Parathyroid adenoma (tissue), 2 donors: ENCODE results near the gene WFIKKN1.
A peak's percentile ranks its signal among the peaks of the same experiment; 100 is the strongest.

Source experiments
- H2AFZ ChIP-seq: fragments of 300-600 bp; sonication (generic); one replicate; pipeline ENCODE4 v1.7.0; 2017; ENCODE audit warnings: antibody characterized with exemption, mild to moderate bottlenecking
- H3K27ac ChIP-seq: fragments of 300-600 bp; sonication (generic); one replicate; pipeline ENCODE4 v1.7.0; 2017
- H3K27me3 ChIP-seq: fragments of 300-600 bp; sonication (generic); one replicate; pipeline ENCODE4 v1.7.0; 2017; ENCODE audit warnings: low read length; ENCODE audit not compliant: control insufficient read depth, insufficient read depth
- H3K36me3 ChIP-seq: fragments of 300-600 bp; sonication (generic); one replicate; pipeline ENCODE4 v1.7.0; 2017; ENCODE audit warnings: low read length; ENCODE audit not compliant: control insufficient read depth, insufficient read depth
- H3K4me1 ChIP-seq: fragments of 300-600 bp; sonication (generic); one replicate; pipeline ENCODE4 v1.7.0; 2017; ENCODE audit warnings: control low read depth
- H3K4me2 ChIP-seq: fragments of 300-600 bp; sonication (generic); one replicate; pipeline ENCODE4 v1.7.0; 2017; ENCODE audit warnings: low read length
- H3K4me3 ChIP-seq: fragments of 300-600 bp; sonication (generic); one replicate; pipeline ENCODE4 v1.7.0; 2017; ENCODE audit warnings: low read depth, low read length
- H3K79me2 ChIP-seq: fragments of 300-600 bp; sonication (generic); one replicate; pipeline ENCODE4 v1.7.0; 2017; ENCODE audit warnings: control low read depth
- H3K9ac ChIP-seq: fragments of 300-600 bp; sonication (generic); one replicate; pipeline ENCODE4 v1.7.0; 2017; ENCODE audit warnings: mild to moderate bottlenecking
- H3K9me3 ChIP-seq: fragments of 300-600 bp; sonication (generic); one replicate; pipeline ENCODE4 v1.7.0; 2017; ENCODE audit warnings: low read length; ENCODE audit not compliant: control insufficient read depth
- CTCF ChIP-seq: fragments of 300-600 bp; sonication (generic); IDR thresholded peaks from one replicate; pipeline ENCODE4 v1.7.0; 2017; ENCODE audit warnings: antibody characterized with exemption, mild to moderate bottlenecking
- donor health status: primary hyperparathyroidism.

The WFIKKN1 gene

GRCh38 chr16:588639-588888 lies 42.2 kb upstream of the WFIKKN1 start:
- H3K36me3 ChIP-seq = no peaks in the 10 kb centered on the region
- peak overlapping the region; percentile 94 for H3K4me3 ChIP-seq
- H3K9me3 ChIP-seq = no peaks in the 10 kb centered on the region
- H3K4me2 ChIP-seq = peak overlapping the region; percentile 62
- peak overlapping the region; percentile 11 for H3K9ac ChIP-seq
- peaks cover 11% of the 10 kb centered on the region for H3K79me2 ChIP-seq
- H2AFZ ChIP-seq = peak overlapping the region; percentile 91
- no peak for TF ChIP-seq CTCF
- H3K27ac ChIP-seq = peak overlapping the region; percentile 56
- peaks cover 32% of the 10 kb centered on the region for H3K4me1 ChIP-seq
- no peaks in the 10 kb centered on the region for H3K27me3 ChIP-seq

GRCh38 chr16:588889-589657 lies 41.7 kb upstream of the WFIKKN1 start:
- Histone ChIP-seq H3K36me3 (no peaks in the 10 kb centered on the region), H3K4me1 (peaks cover 34% of the 10 kb centered on the region)
- no peak for TF ChIP-seq CTCF

GRCh38 chr16:589658-590187 lies 41.1 kb upstream of the WFIKKN1 start, which contains the start of gene RAB40C:
RAB40C (plus strand) TSS chr16:590066; CDS start chr16:590292, 226 bp downstream.
- peaks cover 34% of the 10 kb centered on the region for H3K4me1 ChIP-seq

More at GRCh38 chr16:588889-589657, 41.7 kb upstream of the WFIKKN1 start:
- Histone ChIP-seq H3K9ac (peak overlapping the region; percentile 58), H3K9me3 (no peaks in the 10 kb centered on the region), H3K79me2 (peaks cover 11% of the 10 kb centered on the region), H3K4me2 (peak overlapping the region; percentile 62), H2AFZ (peak overlapping the region; percentile 91), H3K27me3 (no peaks in the 10 kb centered on the region), H3K27ac (peak overlapping the region; percentile 95), H3K4me3 (peak overlapping the region; percentile 94)

GRCh38 chr16:590188-590814 lies 40.5 kb upstream of the WFIKKN1 start:
- Histone ChIP-seq H2AFZ (peak overlapping the region; percentile 78), H3K36me3 (no peaks in the 10 kb centered on the region), H3K9me3 (no peaks in the 10 kb centered on the region), H3K4me2 (peak overlapping the region; percentile 79), H3K79me2 (peaks cover 16% of the 10 kb centered on the region), H3K27ac (peak overlapping the region; percentile 54), H3K4me3 (peak overlapping the region; percentile 61), H3K27me3 (no peaks in the 10 kb centered on the region), H3K4me1 (peaks cover 33% of the 10 kb centered on the region), H3K9ac (peak overlapping the region; percentile 40)
- TF ChIP-seq CTCF = no peak

More at GRCh38 chr16:589658-590187, 41.1 kb upstream of the WFIKKN1 start, which contains the start of gene RAB40C:
- peak within 1 kb of the TSS; percentile 95 for H3K27ac ChIP-seq
- H3K4me3 ChIP-seq = peak within 1 kb of the TSS; percentile 94
- peaks cover 11% of the 10 kb centered on the region for H3K79me2 ChIP-seq
- peak within 1 kb of the TSS; percentile 91 for H2AFZ ChIP-seq
- H3K27me3 ChIP-seq = no peaks in the 10 kb centered on the region
- H3K36me3 ChIP-seq = no peaks in the 10 kb centered on the region
- H3K9ac ChIP-seq = peak within 1 kb of the TSS; percentile 58
- no peak for TF ChIP-seq CTCF
- H3K9me3 ChIP-seq = no peaks in the 10 kb centered on the region
- peak within 1 kb of the TSS; percentile 79 for H3K4me2 ChIP-seq
